HG03175 (cell line): ENCODE data around the gene TRO.

ENCODE experiments used
- ATAC-seq: cut with Tn5 transposase; IDR thresholded peaks from one replicate; pipeline ENCODE4 v1.9.1; 2021; ENCODE audit warnings: mild to moderate bottlenecking, moderate library complexity; ENCODE audit not compliant: unreplicated experiment

The TRO gene

DNA sequence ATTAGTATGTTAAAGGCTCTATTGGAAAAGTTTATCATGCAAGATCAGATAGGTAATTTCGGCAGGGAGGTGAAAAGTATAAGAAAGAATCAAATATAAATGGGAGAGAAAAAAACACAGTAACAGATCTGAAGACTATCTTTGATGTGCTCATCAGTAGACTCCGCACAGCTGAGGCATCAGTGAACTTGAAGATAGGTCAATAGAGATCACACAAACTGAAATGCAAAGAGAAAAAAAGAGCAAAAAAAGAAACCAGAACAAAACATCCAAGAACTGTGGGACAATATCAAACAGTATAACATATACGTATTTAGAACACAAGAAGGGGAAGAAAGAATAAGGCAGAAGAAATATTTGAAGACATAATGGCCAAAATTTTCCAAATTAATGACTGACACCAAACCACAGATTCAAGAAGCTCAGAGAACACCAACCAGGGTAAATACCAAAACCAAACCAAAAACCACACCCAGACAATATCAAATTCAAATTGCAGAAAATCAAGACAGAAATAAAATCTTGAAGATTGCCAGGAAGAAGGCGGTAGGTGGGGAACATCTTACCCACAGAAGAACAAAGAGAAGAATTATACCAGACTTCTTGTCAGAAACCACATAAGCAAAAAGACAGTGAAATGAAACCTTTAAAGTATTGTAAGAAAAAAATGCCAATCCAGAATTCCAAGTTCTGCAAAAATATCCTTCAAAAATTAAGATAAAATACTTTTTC, 44.3 kb downstream of the TRO start:
- no peak for ATAC-seq

DNA sequence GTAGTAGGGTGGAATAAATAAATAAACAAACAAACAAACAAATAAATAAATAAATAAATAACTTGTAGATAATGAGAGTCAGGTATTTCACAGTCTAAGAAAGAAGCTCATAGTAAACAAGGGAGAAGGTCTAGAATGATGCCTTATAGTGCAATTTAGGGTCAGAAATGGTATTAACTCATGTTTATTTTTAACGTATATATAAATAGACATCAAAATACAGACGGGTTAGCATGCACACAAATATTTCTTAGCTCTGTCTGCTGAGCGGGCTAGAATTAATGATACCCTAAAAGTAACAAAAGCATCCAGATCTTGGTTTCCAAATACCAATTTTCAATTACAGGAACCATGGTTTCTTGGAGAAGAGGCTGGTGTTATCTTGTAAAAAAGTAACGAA, 56.8 kb downstream of the TRO start:
- ATAC-seq: no peak

DNA sequence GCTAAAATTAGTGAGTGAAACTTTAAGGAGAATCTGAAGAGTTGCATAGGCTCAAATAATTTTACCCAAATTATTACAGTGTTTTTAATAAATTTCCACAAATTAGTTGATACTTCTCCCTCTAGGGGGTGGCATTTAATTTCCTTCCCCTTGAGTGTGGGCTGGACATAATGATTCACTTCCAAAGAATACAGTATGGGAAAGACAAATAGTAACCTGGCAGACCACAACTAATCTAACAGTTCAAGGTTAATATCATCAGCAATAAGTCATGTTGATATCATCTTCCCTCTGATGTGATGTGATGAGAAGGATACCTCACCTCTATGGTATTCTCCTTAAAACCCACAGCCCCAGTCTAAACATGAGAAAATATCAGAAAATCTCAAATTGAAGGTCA, 57.8 kb downstream of the TRO start:
- no peak for ATAC-seq

DNA sequence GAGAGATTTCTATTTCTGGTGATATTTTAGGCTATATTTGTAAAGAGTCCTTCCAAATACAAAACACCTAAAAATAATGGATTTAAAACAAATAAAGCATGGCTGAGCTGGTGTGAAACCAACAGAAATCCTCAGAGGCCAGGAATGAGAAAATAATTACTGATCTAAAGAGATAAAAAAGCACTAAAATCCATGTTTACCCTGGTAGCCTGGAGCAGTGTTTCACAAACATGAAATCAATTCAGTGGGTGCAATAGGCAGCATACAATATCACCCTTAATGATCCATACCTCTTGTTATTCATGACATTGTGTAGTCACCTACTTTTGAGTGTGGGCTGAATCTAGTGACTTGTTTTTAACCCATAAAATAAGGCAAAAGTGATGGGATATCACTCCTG, 58.8 kb downstream of the TRO start:
- no peak for ATAC-seq

DNA sequence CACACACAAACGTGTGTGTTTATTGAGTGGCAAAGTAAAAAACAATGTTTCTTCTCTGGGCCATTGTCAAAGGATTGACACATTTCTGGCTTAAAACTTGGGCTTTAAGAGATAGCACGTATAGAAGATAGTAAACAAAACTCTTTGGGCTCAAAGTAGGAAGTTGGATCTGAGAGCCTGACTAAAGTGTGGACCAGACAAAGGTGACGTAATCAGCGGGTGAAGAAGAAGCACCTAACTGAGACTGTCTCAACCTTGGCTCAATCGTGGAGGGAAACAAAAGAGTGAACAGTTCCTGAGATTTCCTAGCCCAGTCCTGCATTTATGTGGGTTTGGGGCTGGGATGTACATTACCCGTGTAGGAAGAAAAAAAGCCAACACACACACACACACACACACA, 59.7 kb downstream of the TRO start:
- no peak for ATAC-seq
